ENCODE data around the gene HK2. TPM values are rescaled to one million over a fixed set of nuclear protein-coding genes. Genes with fewer than 3 reads are reported as not detected.

The HK2 gene
- total and polyA plus RNA-seq, 2 donors (not counting 3 experiments of a cell fraction or from before 2014, with no cell fraction given): 3.4 to 13.0 TPM

GRCh38 chr2:74819702-74820101, 14.2 kb upstream of the HK2 start:
- BruUV-seq (replicated peaks): no TSS peak
- H3K36me3 ChIP-seq (ENCODE audit: control insufficient read depth in 2 of 2, extremely low read depth in 1 of 2, insufficient read depth in 2 of 2, low read length in 2 of 2): no peaks in the 10 kb centered on the region
- H3K9me3 ChIP-seq (replicated peaks; ENCODE audit: control insufficient read depth, insufficient read depth, low read length): no peaks in the 10 kb centered on the region
- H3K4me3 ChIP-seq (replicated peaks in 1 of 3; ENCODE audit: insufficient read depth in 1 of 3, low read depth in 1 of 3, low read length in 3 of 3): no peak overlapping the region
- no peak overlapping the region for H3K9ac ChIP-seq (replicated peaks; ENCODE audit: extremely low read depth, insufficient read depth, low read length)
- H4K20me1 ChIP-seq (replicated peaks; ENCODE audit: control insufficient read depth, extremely low read depth, insufficient read depth, low read length): no peaks in the 10 kb centered on the region
- H3K27me3 ChIP-seq (ENCODE audit: control insufficient read depth in 2 of 2, insufficient read depth in 2 of 2, low read length in 2 of 2): peaks cover 9 to 11% of the 10 kb centered on the region in 2 experiments
- no peaks in the 10 kb centered on the region for H3K79me2 ChIP-seq (ENCODE audit: control insufficient read depth, insufficient read depth, low read length)
- intact Hi-C loops (cut with micrococcal nuclease) (no loop called here), dilution Hi-C loops (cut with MboI; ENCODE audit: extremely low pct_ligation_motif_present, low sequenced_read_pairs) (no loop called here)
- TF ChIP-seq POLR2A (IDR thresholded peaks at IDR 0.05; ENCODE audit: low read depth, low read length): no peak
- TF ChIP-seq CTCF (IDR thresholded peaks at IDR 0.05; ENCODE audit: extremely low read depth in 1 of 2, insufficient read depth in 1 of 2, low read depth in 1 of 2, low read length in 2 of 2): no peak
- TF ChIP-seq JUN (IDR thresholded peaks at IDR 0.05; ENCODE audit: borderline replicate concordance, insufficient read depth, insufficient read length, low read depth): no peak
- no peak for TF ChIP-seq EZH2 (IDR thresholded peaks at IDR 0.05; ENCODE audit: borderline replicate concordance, low read depth, low read length, severe bottlenecking)
- TF ChIP-seq MAX (IDR thresholded peaks at IDR 0.05; ENCODE audit: insufficient read depth, insufficient read length): no peak
- no peak for TF ChIP-seq MYC (IDR thresholded peaks at IDR 0.05; ENCODE audit: low read depth, low read length)
- no peak for TF ChIP-seq POLR2AphosphoS5 (IDR thresholded peaks at IDR 0.05; ENCODE audit: insufficient read depth, low read depth, low read length)
- no peak for TF ChIP-seq GATA2 (IDR thresholded peaks at IDR 0.05; ENCODE audit: insufficient read depth, insufficient read length, low read depth, low read length)
- TF ChIP-seq FOS (IDR thresholded peaks at IDR 0.05; ENCODE audit: borderline replicate concordance, insufficient read depth, low read length): no peak
- ChIA-PET POLR2A (no interaction called here), CTCF (no interaction called here)
- no peak overlapping the region for H3K4me2 ChIP-seq (ENCODE audit: insufficient read depth, low read length)
- H3K27ac ChIP-seq (ENCODE audit: insufficient read depth, low read depth, low read length): no peak overlapping the region
- FAIRE-seq: no peak
- H3K9me1 ChIP-seq (replicated peaks; ENCODE audit: control insufficient read depth, extremely low read depth, insufficient read depth, low read length): no peaks in the 10 kb centered on the region
- H2AFZ ChIP-seq (ENCODE audit: low read depth, low read length): no peak overlapping the region
- DNase-seq (ENCODE audit: low read depth, low spot score): no peak
- H3K4me1 ChIP-seq (ENCODE audit: control insufficient read depth, extremely low read depth, insufficient read depth, low read length): no peaks in the 10 kb centered on the region
